Bronchial epithelial cell (primary cell): Measurements from ENCODE around the gene LSP1. TPM values are rescaled to one million over a fixed set of nuclear protein-coding genes. Genes with fewer than 3 reads are reported as not detected.

Source experiments
- DNase-seq: peaks from one replicate; pipeline ENCODE4 v3.0.0-alpha.2; 2010; ENCODE audit warnings: low read depth
- FAIRE-seq: peaks from 2 replicates; lab custom pipeline; 2011; peaks lifted over from hg19 to GRCh38; lab: Jason Lieb, UNC
- H3K27me3 ChIP-seq: 2 replicates; pipeline ENCODE4 v1.5.1; 2011; ENCODE audit warnings: low read length; ENCODE audit not compliant: control insufficient read depth, insufficient read depth
- H3K36me3 ChIP-seq: 2 replicates; pipeline ENCODE4 v1.5.1; 2011; ENCODE audit warnings: low read length; ENCODE audit not compliant: control insufficient read depth, insufficient read depth
- H3K4me3 ChIP-seq: 2 replicates; pipeline ENCODE4 v1.5.1; 2011; ENCODE audit warnings: mild to moderate bottlenecking, low read depth, low read length, control low read depth
- total RNA-seq: library from RNA; depleted of rRNA; stranded (reverse); fragments of >200 nt; gene quantifications from 2 replicates; pipeline ENCODE4 v1.2.1, GENCODE V29; 2014
- TF ChIP-seq, protein P1 (sequence below): IDR thresholded peaks from 2 replicates; pipeline ENCODE4 v1.5.1; 2011; ENCODE audit warnings: mild to moderate bottlenecking, moderate library complexity, low read length, control low read depth, inconsistent platforms; ENCODE audit not compliant: insufficient read depth, severe bottlenecking

LSP1 gene
- total RNA-seq, 1 donor from 2014 or later: 0.26 TPM

DNA sequence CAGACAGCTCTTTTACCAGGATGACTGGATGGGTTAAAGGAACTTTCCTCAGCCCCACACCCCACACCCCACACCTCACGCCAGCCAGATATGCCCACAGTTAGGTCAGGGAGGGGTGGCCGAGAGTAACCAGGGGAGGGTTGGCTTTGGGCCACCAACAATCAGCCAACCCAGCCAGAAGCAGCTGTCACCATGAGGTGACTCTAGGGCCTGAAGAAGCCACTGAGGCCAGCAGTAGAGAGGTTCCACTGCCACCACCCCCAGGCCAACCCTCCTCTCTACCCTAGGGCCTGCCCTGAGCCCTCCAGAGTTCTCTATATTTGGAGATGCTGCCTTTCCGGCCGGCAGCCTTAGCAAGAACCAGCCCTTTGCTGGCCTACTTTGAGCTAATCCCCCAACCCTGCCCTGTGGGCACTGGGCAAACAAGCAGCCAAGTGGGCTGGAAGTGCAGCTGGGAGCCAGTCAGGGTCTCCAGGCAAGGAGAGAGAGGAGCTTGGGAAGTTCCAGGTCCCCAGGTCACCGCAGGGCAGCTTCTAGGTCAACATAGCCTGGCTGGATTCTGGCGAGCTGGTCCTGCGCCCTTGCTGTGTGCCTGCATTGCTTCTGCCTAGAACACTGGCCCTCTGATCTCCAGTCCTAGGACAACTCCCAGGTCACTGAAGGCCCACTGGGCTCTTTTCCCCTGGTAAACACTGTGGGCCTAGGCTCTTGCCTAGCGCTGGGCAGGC lies 30.1 kb upstream of the LSP1 start:
- FAIRE-seq (no peak), DNase-seq (no peak)
- H3K4me3 ChIP-seq: no peak overlapping the region
- H3K36me3 ChIP-seq: no peaks in the 10 kb centered on the region
- TF ChIP-seq, protein P1, sequence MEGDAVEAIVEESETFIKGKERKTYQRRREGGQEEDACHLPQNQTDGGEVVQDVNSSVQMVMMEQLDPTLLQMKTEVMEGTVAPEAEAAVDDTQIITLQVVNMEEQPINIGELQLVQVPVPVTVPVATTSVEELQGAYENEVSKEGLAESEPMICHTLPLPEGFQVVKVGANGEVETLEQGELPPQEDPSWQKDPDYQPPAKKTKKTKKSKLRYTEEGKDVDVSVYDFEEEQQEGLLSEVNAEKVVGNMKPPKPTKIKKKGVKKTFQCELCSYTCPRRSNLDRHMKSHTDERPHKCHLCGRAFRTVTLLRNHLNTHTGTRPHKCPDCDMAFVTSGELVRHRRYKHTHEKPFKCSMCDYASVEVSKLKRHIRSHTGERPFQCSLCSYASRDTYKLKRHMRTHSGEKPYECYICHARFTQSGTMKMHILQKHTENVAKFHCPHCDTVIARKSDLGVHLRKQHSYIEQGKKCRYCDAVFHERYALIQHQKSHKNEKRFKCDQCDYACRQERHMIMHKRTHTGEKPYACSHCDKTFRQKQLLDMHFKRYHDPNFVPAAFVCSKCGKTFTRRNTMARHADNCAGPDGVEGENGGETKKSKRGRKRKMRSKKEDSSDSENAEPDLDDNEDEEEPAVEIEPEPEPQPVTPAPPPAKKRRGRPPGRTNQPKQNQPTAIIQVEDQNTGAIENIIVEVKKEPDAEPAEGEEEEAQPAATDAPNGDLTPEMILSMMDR: no peak
- no peaks in the 10 kb centered on the region for H3K27me3 ChIP-seq

DNA sequence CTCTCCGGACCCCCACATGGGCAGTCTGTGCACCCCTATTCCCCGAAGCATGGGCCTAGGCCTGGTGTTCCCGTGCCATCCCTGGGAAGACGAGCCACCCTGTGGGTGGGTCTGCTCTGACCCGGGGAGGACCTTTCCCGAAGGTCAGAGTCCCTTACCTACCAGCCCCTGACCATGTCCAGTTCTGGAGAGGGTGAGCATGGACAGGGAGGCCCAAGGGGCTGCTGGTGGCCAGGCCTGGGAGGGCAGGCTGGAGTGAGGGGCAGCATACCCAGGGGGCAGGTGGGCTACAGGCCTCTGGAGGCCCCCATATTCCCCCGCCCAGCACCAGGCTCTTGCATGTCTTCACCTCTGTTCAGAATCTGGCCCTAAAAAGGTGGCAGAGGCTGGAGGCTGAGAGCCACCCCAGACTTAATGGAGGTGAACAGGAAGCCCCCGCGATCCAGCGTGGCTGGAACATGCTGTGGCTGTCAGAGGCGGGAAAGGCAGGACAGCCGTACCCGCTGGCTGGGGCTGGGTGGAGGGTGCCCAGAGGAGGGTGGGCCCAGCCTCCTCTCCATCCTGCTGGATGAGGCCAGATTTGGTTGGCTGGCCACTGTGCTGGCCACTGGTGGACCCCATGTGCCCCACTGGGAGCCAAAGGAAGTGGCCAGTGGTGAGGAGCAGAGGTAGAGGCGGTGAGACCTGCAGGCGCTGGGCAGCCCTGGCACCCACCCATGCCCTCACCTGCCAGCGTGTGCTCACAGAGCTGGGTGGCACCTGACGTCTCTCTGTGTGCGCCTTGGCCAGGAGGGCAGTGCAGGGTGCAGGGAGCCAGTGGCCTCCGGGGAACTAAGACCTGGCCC lies 29.3 kb upstream of the LSP1 start:
- no peak overlapping the region for H3K4me3 ChIP-seq
- no peak for DNase-seq
- TF ChIP-seq, protein P1: no peak
- FAIRE-seq: no peak
- H3K27me3 ChIP-seq: no peaks in the 10 kb centered on the region
- H3K36me3 ChIP-seq: no peaks in the 10 kb centered on the region

DNA sequence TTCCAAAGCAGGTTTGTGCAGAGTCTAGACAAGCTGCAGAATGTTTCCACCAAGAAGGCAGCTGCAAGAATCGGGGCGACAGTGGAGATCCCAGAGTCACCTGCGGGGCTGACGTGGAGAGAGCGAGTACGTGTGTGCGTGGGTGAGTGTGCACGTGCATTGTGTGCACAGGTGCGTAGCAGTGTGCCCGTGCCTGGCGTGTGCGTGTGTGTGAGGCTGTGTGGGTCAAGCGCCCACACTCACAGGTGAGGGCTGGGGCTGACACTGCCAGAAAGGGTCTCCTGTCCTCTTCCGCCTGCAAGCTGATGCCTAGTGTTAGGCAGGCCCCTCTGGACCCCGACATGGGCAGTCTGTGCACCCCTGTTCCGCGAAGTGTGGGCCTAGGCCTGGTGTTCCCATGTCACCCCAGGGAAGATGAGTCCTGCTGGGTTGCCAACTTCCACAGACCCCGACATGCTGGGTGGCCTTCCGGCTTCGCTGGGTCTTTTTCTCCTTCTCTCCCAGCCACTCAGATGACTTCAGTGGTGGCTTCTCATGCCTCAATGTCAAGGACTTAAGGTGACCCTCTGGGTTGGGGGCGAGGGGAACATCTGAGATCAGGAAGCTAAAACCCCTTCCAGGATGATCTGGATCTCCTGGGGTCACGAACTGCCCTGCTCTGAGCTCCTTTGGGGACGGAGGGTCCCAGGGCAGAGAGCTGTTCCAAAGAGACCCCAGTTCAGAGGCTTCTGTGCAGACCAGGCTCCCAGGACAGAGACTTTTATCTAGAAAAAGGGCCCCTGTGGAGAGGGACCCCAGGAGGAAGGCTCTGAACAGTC lies 28.5 kb upstream of the LSP1 start:
- Histone ChIP-seq H3K36me3 (no peaks in the 10 kb centered on the region), H3K4me3 (no peak overlapping the region), H3K27me3 (no peaks in the 10 kb centered on the region)
- FAIRE-seq (peak; percentile 94), DNase-seq (no peak)
- TF ChIP-seq, protein P1: no peak

DNA sequence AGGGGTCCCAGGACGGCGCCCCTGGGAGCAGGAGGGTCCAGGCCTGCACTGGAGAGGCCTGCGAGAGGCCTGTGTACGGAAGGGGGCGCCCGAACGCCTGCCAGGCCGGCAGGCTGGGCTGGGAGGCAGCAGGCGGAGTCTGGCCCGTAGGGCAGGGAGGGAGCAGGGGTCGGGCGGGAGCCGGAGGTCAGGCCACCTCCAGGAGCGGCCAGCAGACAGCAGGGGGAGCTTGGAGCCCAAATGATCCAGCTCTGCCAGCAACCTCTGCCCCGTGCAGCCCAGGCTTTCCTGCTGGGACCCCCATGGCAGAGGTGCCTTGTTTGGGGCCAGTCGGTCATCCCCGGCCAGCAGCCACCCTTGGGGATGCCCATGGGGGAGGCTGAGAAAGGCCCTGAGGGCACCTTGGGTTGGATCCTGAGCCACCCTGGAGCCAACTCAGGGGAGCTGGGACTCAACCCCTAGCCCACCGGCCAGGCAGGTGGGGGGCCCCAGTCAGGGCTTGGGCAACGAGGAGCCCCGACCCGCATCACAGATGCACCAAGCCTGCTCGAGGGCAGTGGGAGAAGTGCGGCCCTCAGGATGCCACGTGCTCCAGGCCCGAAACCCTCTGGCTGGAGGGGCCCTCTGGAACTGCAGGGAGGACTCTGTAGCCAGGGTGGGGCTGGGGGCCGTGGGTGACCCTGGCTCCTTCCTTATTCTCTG lies 27.7 kb upstream of the LSP1 start:
- Histone ChIP-seq H3K27me3 (no peaks in the 10 kb centered on the region), H3K4me3 (no peak overlapping the region), H3K36me3 (no peaks in the 10 kb centered on the region)
- FAIRE-seq (no peak), DNase-seq (no peak)
- TF ChIP-seq, protein P1: peak; percentile 71

DNA sequence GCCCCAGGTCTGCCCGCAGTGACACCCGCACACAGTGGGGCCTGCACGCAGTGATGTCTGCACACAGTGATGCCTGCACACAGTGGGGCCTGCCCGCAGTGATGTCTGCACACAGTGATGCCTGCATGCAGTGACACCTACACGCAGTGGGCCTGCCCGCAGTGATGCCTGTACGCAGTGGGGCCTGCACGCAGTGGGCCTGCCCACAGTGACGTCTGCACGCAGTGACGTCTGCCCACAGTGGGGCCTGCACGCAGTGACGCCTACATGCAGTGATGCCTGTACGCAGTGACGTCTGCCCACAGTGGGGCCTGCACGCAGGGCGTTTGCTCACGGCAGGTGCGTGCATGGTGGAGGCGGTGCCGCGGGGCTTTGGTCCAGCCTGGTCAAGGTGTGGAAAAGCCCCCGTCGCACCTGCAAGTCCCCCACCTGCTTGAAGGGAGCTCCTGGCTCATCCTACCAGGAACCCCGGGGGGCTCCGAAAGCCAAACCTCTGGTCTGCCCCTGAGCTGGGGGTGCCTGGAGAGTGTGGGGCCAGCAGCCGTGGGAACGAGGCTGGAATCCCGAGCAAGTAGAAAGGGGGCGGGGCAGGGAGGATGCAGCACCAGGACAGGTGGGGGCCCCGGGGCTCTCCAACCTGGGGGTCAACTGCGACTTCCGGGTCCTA lies 27.0 kb upstream of the LSP1 start:
- TF ChIP-seq, protein P1: no peak
- no peaks in the 10 kb centered on the region for H3K27me3 ChIP-seq
- no peaks in the 10 kb centered on the region for H3K36me3 ChIP-seq
- FAIRE-seq (no peak), DNase-seq (no peak)
- no peak overlapping the region for H3K4me3 ChIP-seq
